Trophoblast cell (in vitro differentiated cells and primary cell): ENCODE measurements around the gene SHROOM3.

Experiments used
- DNase-seq, 2 donors: peaks; one replicate each; pipeline ENCODE4 v3.0.0-alpha.2; 2016
- H2AFZ ChIP-seq: 2 replicates; pipeline ENCODE4 v1.6.1; 2013; ENCODE audit warnings: low read length, moderate library complexity, mild to moderate bottlenecking; ENCODE audit not compliant: insufficient read depth, poor library complexity
- H2AK5ac ChIP-seq: 2 replicates; pipeline ENCODE4 v1.6.1; 2013; ENCODE audit warnings: mild to moderate bottlenecking, low read length
- H2BK120ac ChIP-seq: 2 replicates; pipeline ENCODE4 v1.6.1; 2013; ENCODE audit warnings: low read length, mild to moderate bottlenecking, moderate library complexity; ENCODE audit not compliant: insufficient read depth, poor library complexity
- H2BK12ac ChIP-seq: 2 replicates; pipeline ENCODE4 v1.6.1; 2013; ENCODE audit warnings: mild to moderate bottlenecking, low read length, moderate library complexity
- H2BK5ac ChIP-seq: 2 replicates; pipeline ENCODE4 v1.6.1; 2013; ENCODE audit warnings: low read length, low read depth, moderate library complexity, mild to moderate bottlenecking; ENCODE audit not compliant: poor library complexity
- H3K14ac ChIP-seq: 2 replicates; pipeline ENCODE4 v1.6.1; 2013; ENCODE audit warnings: mild to moderate bottlenecking, low read length
- H3K18ac ChIP-seq: 2 replicates; pipeline ENCODE4 v1.6.1; 2013; ENCODE audit warnings: mild to moderate bottlenecking, low read length
- H3K23ac ChIP-seq: 2 replicates; pipeline ENCODE4 v1.6.1; 2013; ENCODE audit warnings: low read length
- H3K27ac ChIP-seq: 2 replicates; pipeline ENCODE4 v1.5.1; 2013; ENCODE audit warnings: low read depth, mild to moderate bottlenecking, inconsistent platforms, low read length, moderate library complexity
- H3K27me3 ChIP-seq: 2 replicates; pipeline ENCODE4 v1.6.1; 2013; ENCODE audit warnings: inconsistent platforms, mild to moderate bottlenecking, low read length, moderate library complexity; ENCODE audit not compliant: insufficient read depth
- H3K36me3 ChIP-seq, 2 experiments: 1 replicate in 1 of 2; 2 replicates in 1 of 2; pipeline ENCODE4 v1.6.1; 2013; ENCODE audit warnings: low read length in 2 of 2, mild to moderate bottlenecking in 2 of 2, moderate library complexity in 1 of 2; ENCODE audit not compliant: insufficient read depth in 2 of 2, control insufficient read depth in 1 of 2
- H3K4ac ChIP-seq: 2 replicates; pipeline ENCODE4 v1.6.1; 2013; ENCODE audit warnings: low read depth, mild to moderate bottlenecking, low read length, moderate library complexity
- H3K4me1 ChIP-seq, 2 experiments: 1 replicate in 1 of 2; 2 replicates in 1 of 2; pipeline ENCODE4 v1.6.1; 2013; ENCODE audit warnings: low read length in 2 of 2, mild to moderate bottlenecking in 2 of 2, moderate library complexity in 1 of 2; ENCODE audit not compliant: insufficient read depth in 2 of 2, control insufficient read depth in 1 of 2
- H3K4me2 ChIP-seq: 2 replicates; pipeline ENCODE4 v1.6.1; 2013; ENCODE audit warnings: inconsistent platforms, mild to moderate bottlenecking, low read length, moderate library complexity
- H3K4me3 ChIP-seq: 2 replicates; pipeline ENCODE4 v1.5.1; 2013; ENCODE audit warnings: mild to moderate bottlenecking, low read depth, low read length, inconsistent platforms
- H3K79me1 ChIP-seq: one replicate; pipeline ENCODE4 v1.6.1; 2013; ENCODE audit warnings: low read length
- H3K79me2 ChIP-seq: 2 replicates; pipeline ENCODE4 v1.6.1; 2013; ENCODE audit warnings: low read length, mild to moderate bottlenecking; ENCODE audit not compliant: control insufficient read depth, insufficient read depth, poor library complexity
- H3K9ac ChIP-seq: 2 replicates; pipeline ENCODE4 v1.6.1; 2013; ENCODE audit warnings: mild to moderate bottlenecking, low read length
- H3K9me3 ChIP-seq: 2 replicates; pipeline ENCODE4 v1.6.1; 2013; ENCODE audit warnings: low read depth, mild to moderate bottlenecking, control low read depth, inconsistent platforms, low read length; ENCODE audit not compliant: insufficient read depth
- H4K12ac ChIP-seq: 2 replicates; pipeline ENCODE4 v1.6.1; 2013; ENCODE audit warnings: low read depth, mild to moderate bottlenecking, low read length, moderate library complexity
- H4K8ac ChIP-seq: 2 replicates; pipeline ENCODE4 v1.6.1; 2013; ENCODE audit warnings: low read depth, mild to moderate bottlenecking, low read length, moderate library complexity
- H4K91ac ChIP-seq: one replicate; pipeline ENCODE4 v1.6.1; 2013; ENCODE audit warnings: low read depth, mild to moderate bottlenecking, low read length, moderate library complexity
- WGBS: extraction: QIAGEN DNeasy Blood & Tissue Kit; methylation state at CpG from one replicate; pipeline ENCODE4 v1.1.7; 2013; ENCODE audit warnings: missing lambda C conversion rate; ENCODE audit not compliant: insufficient read length, insufficient coverage; ENCODE audit errors: extremely low coverage; 5-methylcytosine and 5-hydroxymethylcytosine counted together

Gene SHROOM3

GRCh38 chr4:76582817-76583087 lies 147.7 kb downstream of the SHROOM3 start:
- H3K36me3 ChIP-seq, result no peaks in the 10 kb centered on the region
- H3K4ac ChIP-seq, result no peak overlapping the region
- peaks cover 12 to 24% of the 10 kb centered on the region in 2 experiments for H3K4me1 ChIP-seq
- peaks cover 11% of the 10 kb centered on the region for H3K79me1 ChIP-seq
- no peak overlapping the region for H4K8ac ChIP-seq
- H3K4me2 ChIP-seq, result no peak overlapping the region
- peak overlapping the region; percentile 10 for H2BK12ac ChIP-seq
- H3K9me3 ChIP-seq, result no peaks in the 10 kb centered on the region
- H2AK5ac ChIP-seq, result no peak overlapping the region
- H4K12ac ChIP-seq, result no peak overlapping the region
- DNase-seq, result peak in 1 of 2 donors; percentile 34
- no peak overlapping the region for H2BK120ac ChIP-seq
- H3K9ac ChIP-seq, result no peak overlapping the region
- no peak overlapping the region for H3K4me3 ChIP-seq
- H2BK5ac ChIP-seq, result no peak overlapping the region
- H4K91ac ChIP-seq, result peak overlapping the region; percentile 34
- WGBS, result no CpG with 5 or more reads among the region's 3 CpGs
- peaks cover 2% of the 10 kb centered on the region for H3K79me2 ChIP-seq
- H3K14ac ChIP-seq, result no peak overlapping the region
- peak overlapping the region; percentile 35 for H3K27ac ChIP-seq
- H3K23ac ChIP-seq, result no peak overlapping the region
- H3K27me3 ChIP-seq, result no peaks in the 10 kb centered on the region
- no peak overlapping the region for H3K18ac ChIP-seq
- H2AFZ ChIP-seq, result no peak overlapping the region

- H2AK5ac ChIP-seq, result no peak overlapping the region
- no peak overlapping the region for H3K4me2 ChIP-seq
- H3K9me3 ChIP-seq, result no peaks in the 10 kb centered on the region
- H4K91ac ChIP-seq, result no peak overlapping the region
- H3K4me1 ChIP-seq, result peaks cover 20 to 31% of the 10 kb centered on the region in 2 experiments
- no peak overlapping the region for H2AFZ ChIP-seq
- no peak overlapping the region for H3K14ac ChIP-seq
- H3K36me3 ChIP-seq, result peaks cover 0 to 2% of the 10 kb centered on the region in 2 experiments
- H2BK120ac ChIP-seq, result peak overlapping the region; percentile 63
- peaks cover 20% of the 10 kb centered on the region for H3K79me1 ChIP-seq
- no peak overlapping the region for H2BK5ac ChIP-seq
- no CpG with 5 or more reads among the region's 9 CpGs for WGBS
- no peak overlapping the region for H3K4me3 ChIP-seq
- peak overlapping the region; percentile 65 for H2BK12ac ChIP-seq
- H3K27me3 ChIP-seq, result no peaks in the 10 kb centered on the region
- peaks cover 6% of the 10 kb centered on the region for H3K79me2 ChIP-seq
- no peak overlapping the region for H4K12ac ChIP-seq
- no peak overlapping the region for H3K18ac ChIP-seq
- H3K27ac ChIP-seq, result peak overlapping the region; percentile 70
- no peak overlapping the region for H3K4ac ChIP-seq
- DNase-seq, result peak in 1 of 2 donors; percentile 18
- H4K8ac ChIP-seq, result peak overlapping the region; percentile 7
- H3K9ac ChIP-seq, result no peak overlapping the region
- H3K23ac ChIP-seq, result no peak overlapping the region
These were observed 149.5 kb downstream of the SHROOM3 start for GRCh38 chr4:76584241-76585152.

- Histone ChIP-seq H3K27me3 (no peaks in the 10 kb centered on the region), H3K36me3 (peaks cover 0 to 2% of the 10 kb centered on the region in 2 experiments), H3K79me2 (peaks cover 7% of the 10 kb centered on the region), H3K9me3 (no peaks in the 10 kb centered on the region), H4K91ac (no peak overlapping the region), H3K14ac (no peak overlapping the region), H2BK12ac (no peak overlapping the region), H2BK5ac (no peak overlapping the region), H2AK5ac (no peak overlapping the region), H3K27ac (peak overlapping the region; percentile 76), H4K8ac (no peak overlapping the region), H2AFZ (no peak overlapping the region), H3K4me1 (peaks cover 22 to 28% of the 10 kb centered on the region in 2 experiments), H2BK120ac (no peak overlapping the region), H3K79me1 (peaks cover 26% of the 10 kb centered on the region), H3K9ac (no peak overlapping the region), H3K4me2 (peak overlapping the region; percentile 7), H3K4me3 (no peak overlapping the region), H3K23ac (no peak overlapping the region), H4K12ac (no peak overlapping the region), H3K4ac (no peak overlapping the region), H3K18ac (no peak overlapping the region)
- DNase-seq, result no peak
- no CpG with 5 or more reads among the region's 5 CpGs for WGBS
These were observed 150.2 kb downstream of the SHROOM3 start for GRCh38 chr4:76585272-76585671.

GRCh38 chr4:76585897-76586360 lies 150.9 kb downstream of the SHROOM3 start:
- peak overlapping the region; percentile 25 for H3K18ac ChIP-seq

More at GRCh38 chr4:76585897-76586360, 150.9 kb downstream of the SHROOM3 start:
- H3K4ac ChIP-seq, result peak overlapping the region; percentile 9
- H3K23ac ChIP-seq, result no peak overlapping the region
- H2BK120ac ChIP-seq, result peak overlapping the region; percentile 62
- no CpG with 5 or more reads among the region's 28 CpGs for WGBS
- H3K4me3 ChIP-seq, result peak overlapping the region; percentile 71
- H4K91ac ChIP-seq, result peak overlapping the region; percentile 23
- no peaks in the 10 kb centered on the region for H3K9me3 ChIP-seq
- no peak overlapping the region for H2AFZ ChIP-seq
- H3K27me3 ChIP-seq, result no peaks in the 10 kb centered on the region
- peak overlapping the region; percentile 67 for H3K9ac ChIP-seq
- no peak overlapping the region for H4K12ac ChIP-seq
- H2BK5ac ChIP-seq, result peak overlapping the region; percentile 25
- H3K79me2 ChIP-seq, result peaks cover 7% of the 10 kb centered on the region
- peak overlapping the region; percentile 3 for H4K8ac ChIP-seq
- H3K27ac ChIP-seq, result peak overlapping the region; percentile 84
- H2BK12ac ChIP-seq, result peak overlapping the region; percentile 7
- peaks cover 20 to 28% of the 10 kb centered on the region in 2 experiments for H3K4me1 ChIP-seq
- H2AK5ac ChIP-seq, result peak overlapping the region; percentile 10
- H3K79me1 ChIP-seq, result peaks cover 25% of the 10 kb centered on the region
- peak overlapping the region; percentile 24 for H3K14ac ChIP-seq
- peak overlapping the region; percentile 94 for H3K4me2 ChIP-seq
- peaks cover 0 to 2% of the 10 kb centered on the region in 2 experiments for H3K36me3 ChIP-seq
- DNase-seq, result peak; percentile 95 to 98
